GM23338 (cell line): ENCODE results near the gene ERCC1. TPM values are rescaled to one million over a fixed set of nuclear protein-coding genes. Genes with fewer than 3 reads are reported as not detected.
A peak's percentile ranks its signal among the peaks of the same experiment; 100 is the strongest.

ENCODE experiments used
- ATAC-seq: fragments of 200-7000 bp; cut with Tn5 transposase; 3 replicates; pipeline ENCODE4 v1.9.1; 2020
- DNase-seq: peaks from one replicate; pipeline ENCODE4 v3.0.0-alpha.2; 2015; ENCODE audit warnings: low spot score
- H2AFZ ChIP-seq: fragments of 200-600 bp; sonication (generic); 2 replicates; pipeline ENCODE4 v1.8.0; 2016; ENCODE audit warnings: antibody characterized with exemption, mild to moderate bottlenecking, moderate library complexity
- H3F3A ChIP-seq: fragments of 200-600 bp; sonication (generic); replicated peaks from 2 replicates; pipeline ENCODE4 v1.8.0; 2017; ENCODE audit warnings: antibody characterized with exemption, mixed run types, low read depth
- H3K27ac ChIP-seq: fragments of 200-600 bp; sonication (generic); 2 replicates; pipeline ENCODE4 v1.6.1; 2016; ENCODE audit warnings: low read depth
- H3K27me3 ChIP-seq: fragments of 200-600 bp; sonication (generic); 2 replicates; pipeline ENCODE4 v1.8.0; 2016; ENCODE audit warnings: mild to moderate bottlenecking, mixed run types, moderate library complexity; ENCODE audit not compliant: insufficient read depth
- H3K36me3 ChIP-seq: fragments of 200-600 bp; sonication (generic); 2 replicates; pipeline ENCODE4 v1.8.0; 2016; ENCODE audit warnings: mild to moderate bottlenecking; ENCODE audit not compliant: insufficient read depth
- H3K4me1 ChIP-seq: fragments of 200-600 bp; sonication (generic); 2 replicates; pipeline ENCODE4 v1.8.0; 2016; ENCODE audit warnings: mild to moderate bottlenecking, moderate library complexity; ENCODE audit not compliant: insufficient read depth
- H3K4me2 ChIP-seq: fragments of 200-600 bp; sonication (generic); 2 replicates; pipeline ENCODE4 v1.7.1; 2017; ENCODE audit warnings: mixed run types
- H3K4me3 ChIP-seq: fragments of 200-600 bp; sonication (generic); 2 replicates; pipeline ENCODE4 v1.6.1; 2016; ENCODE audit warnings: mixed run types
- H3K79me2 ChIP-seq: fragments of 200-600 bp; sonication (generic); replicated peaks from 2 replicates; pipeline ENCODE4 v1.8.0; 2017; ENCODE audit warnings: mild to moderate bottlenecking; ENCODE audit not compliant: insufficient read depth
- H3K9me2 ChIP-seq: fragments of 200-600 bp; sonication (generic); 2 replicates; pipeline ENCODE4 v1.8.0; 2017; ENCODE audit not compliant: insufficient read depth
- H4K20me1 ChIP-seq: fragments of 200-600 bp; sonication (generic); replicated peaks from 2 replicates; pipeline ENCODE4 v1.8.0; 2017; ENCODE audit warnings: mild to moderate bottlenecking; ENCODE audit not compliant: insufficient read depth
- H3K27ac Mint-ChIP-seq: 2 replicates; pipeline ENCODE4 v1.8.0; 2020; ENCODE audit warnings: inconsistent platforms, mild to moderate bottlenecking, moderate library complexity, mixed read lengths
- H3K27me3 Mint-ChIP-seq: 3 replicates; pipeline ENCODE4 v1.8.0; 2022; ENCODE audit warnings: low read depth, mild to moderate bottlenecking, moderate library complexity, mixed read lengths, inconsistent platforms; ENCODE audit not compliant: insufficient read depth, poor library complexity
- H3K36me3 Mint-ChIP-seq: 3 replicates; pipeline ENCODE4 v1.8.0; 2021; ENCODE audit warnings: low read depth, mild to moderate bottlenecking, inconsistent platforms, moderate library complexity, mixed read lengths
- H3K4me1 Mint-ChIP-seq: 3 replicates; pipeline ENCODE4 v1.8.0; 2020; ENCODE audit warnings: mild to moderate bottlenecking, inconsistent platforms, mixed read lengths
- H3K4me3 Mint-ChIP-seq: 3 replicates; pipeline ENCODE4 v1.8.0; 2021; ENCODE audit warnings: moderate library complexity, mild to moderate bottlenecking, inconsistent platforms, mixed read lengths
- H3K9me3 Mint-ChIP-seq: 3 replicates; pipeline ENCODE4 v1.8.0; 2020; ENCODE audit warnings: moderate library complexity, mild to moderate bottlenecking, inconsistent platforms, mixed read lengths
- CREB1 ChIP-seq: fragments of 250-450 bp; sonication (Bioruptor Pico); IDR thresholded peaks from 2 replicates; pipeline ENCODE4 v1.5.0; 2020; ENCODE audit warnings: low read depth, mild to moderate bottlenecking, moderate library complexity
- EZH2phosphoT487 ChIP-seq: fragments of 200-600 bp; sonication (generic); IDR thresholded peaks from one replicate; pipeline ENCODE4 v1.8.1; 2018; ENCODE audit warnings: antibody characterized with exemption; ENCODE audit not compliant: unreplicated experiment
- JUNB ChIP-seq: IDR thresholded peaks from one replicate; pipeline ENCODE4 v1.6.1; 2016; ENCODE audit warnings: antibody characterized with exemption; ENCODE audit not compliant: unreplicated experiment
- NANOG ChIP-seq: IDR thresholded peaks from 2 replicates; pipeline ENCODE4 v1.6.1; 2016; ENCODE audit warnings: antibody characterized with exemption, borderline replicate concordance
- ZNF114 ChIP-seq: fragments of 250-450 bp; sonication (Bioruptor Pico); IDR thresholded peaks from 2 replicates; pipeline ENCODE4 v1.5.0; 2020; ENCODE audit warnings: mild to moderate bottlenecking, moderate library complexity
- ZNF331 ChIP-seq: fragments of 250-450 bp; sonication (Bioruptor Pico); IDR thresholded peaks from 2 replicates; pipeline ENCODE4 v1.5.0; 2020; ENCODE audit warnings: low read depth, mild to moderate bottlenecking, moderate library complexity
- polyA plus RNA-seq: library from polyadenylated mRNA; unstranded; fragments of >200 nt; fragmentation: Nextera tagmentation; extraction: Ambion mirVana; gene quantifications from 2 replicates; pipeline ENCODE4 v1.2.1, GENCODE V29; 2016
- total RNA-seq: library from RNA; depleted of rRNA; stranded (reverse); fragments of >200 nt; shearing (Covaris generic); gene quantifications from 2 replicates; pipeline ENCODE4 v1.2.3, GENCODE V29; 2014
- TF ChIP-seq, protein P1 (sequence below): fragments of 250-450 bp; sonication (Bioruptor Pico); IDR thresholded peaks from 2 replicates; pipeline ENCODE4 v1.5.0; 2020; ENCODE audit warnings: mild to moderate bottlenecking, moderate library complexity
- TF ChIP-seq, protein P2 (sequence below), 2 experiments: fragments of 200-600 bp in 1 of 2; sonication (generic) in 1 of 2; conservative IDR thresholded peaks; 2 replicates each; pipeline versions ENCODE4 v1.5.1 to v1.6.1; 2016 to 2017; ENCODE audit warnings: antibody characterized with exemption in 2 of 2, low read depth in 2 of 2, mild to moderate bottlenecking in 2 of 2, moderate library complexity in 1 of 2
- TF ChIP-seq, protein P3 (sequence below): IDR thresholded peaks from one replicate; pipeline ENCODE4 v1.6.1; 2018; ENCODE audit warnings: antibody characterized with exemption; ENCODE audit not compliant: unreplicated experiment

ERCC1 gene
- total and polyA plus RNA-seq, 2 experiments from 2014 or later, result 39.0 to 52.3 TPM

GRCh38 chr19:45440873-45441654 is 17.3 kb upstream of the ERCC1 start:
- H3K27me3 Mint-ChIP-seq, result peaks cover 27% of the 10 kb centered on the region
- H2AFZ ChIP-seq, result 0 out of 2 replicates have a peak overlapping the region, but pooled peaks have one; percentile 96
- no peaks in the 10 kb centered on the region; the same call in 2 of the 3 replicates for H3K36me3 Mint-ChIP-seq
- H4K20me1 ChIP-seq, result no peaks in the 10 kb centered on the region
- H3K4me3 ChIP-seq, result no peak overlapping the region
- DNase-seq (peak; percentile 49), ATAC-seq (no peak; the same call in 2 of the 3 replicates)
- no peaks in the 10 kb centered on the region for H3K36me3 ChIP-seq
- peak overlapping the region; percentile 69 for H3K4me3 Mint-ChIP-seq
- no peaks in the 10 kb centered on the region for H3K9me3 Mint-ChIP-seq
- H3K27ac ChIP-seq, result no peak overlapping the region
- peaks cover 29% of the 10 kb centered on the region for H3K4me1 Mint-ChIP-seq
- 0 out of 2 replicates have a peak overlapping the region, but pooled peaks have one; percentile 42 for H3K27ac Mint-ChIP-seq
- no peaks in the 10 kb centered on the region for H3K79me2 ChIP-seq
- peak overlapping the region; percentile 84; the same call in 1 of the 2 replicates for H3K4me2 ChIP-seq
- H3K9me2 ChIP-seq, result no peaks in the 10 kb centered on the region
- H3F3A ChIP-seq, result peaks cover 32% of the 10 kb centered on the region
- peaks cover 25% of the 10 kb centered on the region for H3K4me1 ChIP-seq
- no peak for TF ChIP-seq NANOG
- peaks cover 29% of the 10 kb centered on the region for H3K27me3 ChIP-seq

DNA sequence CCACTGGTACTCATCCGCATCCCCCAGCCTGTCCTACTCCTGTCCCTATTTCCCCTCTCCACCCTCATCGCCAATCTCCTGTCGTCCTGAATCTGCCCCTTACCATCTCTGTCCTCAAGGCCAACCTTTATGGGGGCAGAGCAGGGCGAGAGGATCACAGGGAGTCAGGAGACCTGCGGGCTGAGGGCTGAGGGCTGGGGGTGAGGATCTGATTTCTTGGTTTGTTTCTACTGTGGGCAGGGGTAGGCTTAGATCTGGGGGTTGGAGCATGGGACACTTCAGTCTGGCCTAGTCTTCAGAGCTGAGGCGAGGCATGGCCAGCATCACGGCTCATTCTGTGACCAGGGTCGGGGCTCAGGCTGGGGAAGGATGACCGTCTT is 16.5 kb upstream of the ERCC1 start:
- peak overlapping the region; percentile 84 for H3K4me2 ChIP-seq
- peaks cover 24% of the 10 kb centered on the region for H3K27me3 ChIP-seq
- H3K4me3 ChIP-seq, result peak overlapping the region; percentile 87
- H3K9me2 ChIP-seq, result no peaks in the 10 kb centered on the region
- H3K79me2 ChIP-seq, result no peaks in the 10 kb centered on the region
- no peak overlapping the region for H3K27ac ChIP-seq
- peak overlapping the region; percentile 96 for H2AFZ ChIP-seq
- H3K4me1 Mint-ChIP-seq, result peaks cover 29% of the 10 kb centered on the region
- no peaks in the 10 kb centered on the region; the same call in 2 of the 3 replicates for H3K36me3 Mint-ChIP-seq
- H3K4me1 ChIP-seq, result peaks cover 24% of the 10 kb centered on the region
- H3K27me3 Mint-ChIP-seq, result peaks cover 23% of the 10 kb centered on the region
- no peak overlapping the region for H3K27ac Mint-ChIP-seq
- H3K9me3 Mint-ChIP-seq, result no peaks in the 10 kb centered on the region
- no peaks in the 10 kb centered on the region for H3K36me3 ChIP-seq
- no peaks in the 10 kb centered on the region for H4K20me1 ChIP-seq
- H3F3A ChIP-seq, result peaks cover 31% of the 10 kb centered on the region
- peak overlapping the region; percentile 69 for H3K4me3 Mint-ChIP-seq
- ATAC-seq, result peak; percentile 3
- DNase-seq, result peak; percentile 27
- no peak for TF ChIP-seq ZNF114
- TF ChIP-seq, protein P1, sequence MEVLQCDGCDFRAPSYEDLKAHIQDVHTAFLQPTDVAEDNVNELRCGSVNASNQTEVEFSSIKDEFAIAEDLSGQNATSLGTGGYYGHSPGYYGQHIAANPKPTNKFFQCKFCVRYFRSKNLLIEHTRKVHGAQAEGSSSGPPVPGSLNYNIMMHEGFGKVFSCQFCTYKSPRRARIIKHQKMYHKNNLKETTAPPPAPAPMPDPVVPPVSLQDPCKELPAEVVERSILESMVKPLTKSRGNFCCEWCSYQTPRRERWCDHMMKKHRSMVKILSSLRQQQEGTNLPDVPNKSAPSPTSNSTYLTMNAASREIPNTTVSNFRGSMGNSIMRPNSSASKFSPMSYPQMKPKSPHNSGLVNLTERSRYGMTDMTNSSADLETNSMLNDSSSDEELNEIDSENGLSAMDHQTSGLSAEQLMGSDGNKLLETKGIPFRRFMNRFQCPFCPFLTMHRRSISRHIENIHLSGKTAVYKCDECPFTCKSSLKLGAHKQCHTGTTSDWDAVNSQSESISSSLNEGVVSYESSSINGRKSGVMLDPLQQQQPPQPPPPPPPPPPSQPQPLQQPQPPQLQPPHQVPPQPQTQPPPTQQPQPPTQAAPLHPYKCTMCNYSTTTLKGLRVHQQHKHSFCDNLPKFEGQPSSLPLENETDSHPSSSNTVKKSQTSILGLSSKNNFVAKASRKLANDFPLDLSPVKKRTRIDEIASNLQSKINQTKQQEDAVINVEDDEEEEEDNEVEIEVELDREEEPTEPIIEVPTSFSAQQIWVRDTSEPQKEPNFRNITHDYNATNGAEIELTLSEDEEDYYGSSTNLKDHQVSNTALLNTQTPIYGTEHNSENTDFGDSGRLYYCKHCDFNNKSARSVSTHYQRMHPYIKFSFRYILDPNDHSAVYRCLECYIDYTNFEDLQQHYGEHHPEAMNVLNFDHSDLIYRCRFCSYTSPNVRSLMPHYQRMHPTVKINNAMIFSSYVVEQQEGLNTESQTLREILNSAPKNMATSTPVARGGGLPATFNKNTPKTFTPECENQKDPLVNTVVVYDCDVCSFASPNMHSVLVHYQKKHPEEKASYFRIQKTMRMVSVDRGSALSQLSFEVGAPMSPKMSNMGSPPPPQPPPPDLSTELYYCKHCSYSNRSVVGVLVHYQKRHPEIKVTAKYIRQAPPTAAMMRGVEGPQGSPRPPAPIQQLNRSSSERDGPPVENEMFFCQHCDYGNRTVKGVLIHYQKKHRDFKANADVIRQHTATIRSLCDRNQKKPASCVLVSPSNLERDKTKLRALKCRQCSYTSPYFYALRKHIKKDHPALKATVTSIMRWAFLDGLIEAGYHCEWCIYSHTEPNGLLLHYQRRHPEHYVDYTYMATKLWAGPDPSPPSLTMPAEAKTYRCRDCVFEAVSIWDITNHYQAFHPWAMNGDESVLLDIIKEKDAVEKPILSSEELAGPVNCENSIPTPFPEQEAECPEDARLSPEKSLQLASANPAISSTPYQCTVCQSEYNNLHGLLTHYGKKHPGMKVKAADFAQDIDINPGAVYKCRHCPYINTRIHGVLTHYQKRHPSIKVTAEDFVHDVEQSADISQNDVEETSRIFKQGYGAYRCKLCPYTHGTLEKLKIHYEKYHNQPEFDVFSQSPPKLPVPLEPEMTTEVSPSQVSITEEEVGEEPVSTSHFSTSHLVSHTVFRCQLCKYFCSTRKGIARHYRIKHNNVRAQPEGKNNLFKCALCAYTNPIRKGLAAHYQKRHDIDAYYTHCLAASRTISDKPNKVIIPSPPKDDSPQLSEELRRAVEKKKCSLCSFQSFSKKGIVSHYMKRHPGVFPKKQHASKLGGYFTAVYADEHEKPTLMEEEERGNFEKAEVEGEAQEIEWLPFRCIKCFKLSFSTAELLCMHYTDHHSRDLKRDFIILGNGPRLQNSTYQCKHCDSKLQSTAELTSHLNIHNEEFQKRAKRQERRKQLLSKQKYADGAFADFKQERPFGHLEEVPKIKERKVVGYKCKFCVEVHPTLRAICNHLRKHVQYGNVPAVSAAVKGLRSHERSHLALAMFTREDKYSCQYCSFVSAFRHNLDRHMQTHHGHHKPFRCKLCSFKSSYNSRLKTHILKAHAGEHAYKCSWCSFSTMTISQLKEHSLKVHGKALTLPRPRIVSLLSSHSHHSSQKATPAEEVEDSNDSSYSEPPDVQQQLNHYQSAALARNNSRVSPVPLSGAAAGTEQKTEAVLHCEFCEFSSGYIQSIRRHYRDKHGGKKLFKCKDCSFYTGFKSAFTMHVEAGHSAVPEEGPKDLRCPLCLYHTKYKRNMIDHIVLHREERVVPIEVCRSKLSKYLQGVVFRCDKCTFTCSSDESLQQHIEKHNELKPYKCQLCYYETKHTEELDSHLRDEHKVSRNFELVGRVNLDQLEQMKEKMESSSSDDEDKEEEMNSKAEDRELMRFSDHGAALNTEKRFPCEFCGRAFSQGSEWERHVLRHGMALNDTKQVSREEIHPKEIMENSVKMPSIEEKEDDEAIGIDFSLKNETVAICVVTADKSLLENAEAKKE (CRISPR knock-in tag), result no peak
- TF ChIP-seq, protein P2, sequence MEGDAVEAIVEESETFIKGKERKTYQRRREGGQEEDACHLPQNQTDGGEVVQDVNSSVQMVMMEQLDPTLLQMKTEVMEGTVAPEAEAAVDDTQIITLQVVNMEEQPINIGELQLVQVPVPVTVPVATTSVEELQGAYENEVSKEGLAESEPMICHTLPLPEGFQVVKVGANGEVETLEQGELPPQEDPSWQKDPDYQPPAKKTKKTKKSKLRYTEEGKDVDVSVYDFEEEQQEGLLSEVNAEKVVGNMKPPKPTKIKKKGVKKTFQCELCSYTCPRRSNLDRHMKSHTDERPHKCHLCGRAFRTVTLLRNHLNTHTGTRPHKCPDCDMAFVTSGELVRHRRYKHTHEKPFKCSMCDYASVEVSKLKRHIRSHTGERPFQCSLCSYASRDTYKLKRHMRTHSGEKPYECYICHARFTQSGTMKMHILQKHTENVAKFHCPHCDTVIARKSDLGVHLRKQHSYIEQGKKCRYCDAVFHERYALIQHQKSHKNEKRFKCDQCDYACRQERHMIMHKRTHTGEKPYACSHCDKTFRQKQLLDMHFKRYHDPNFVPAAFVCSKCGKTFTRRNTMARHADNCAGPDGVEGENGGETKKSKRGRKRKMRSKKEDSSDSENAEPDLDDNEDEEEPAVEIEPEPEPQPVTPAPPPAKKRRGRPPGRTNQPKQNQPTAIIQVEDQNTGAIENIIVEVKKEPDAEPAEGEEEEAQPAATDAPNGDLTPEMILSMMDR (conservative IDR thresholded peaks at IDR 0.05; ENCODE audit: low read depth in 2 of 2), result no peak
- TF ChIP-seq, protein P3, sequence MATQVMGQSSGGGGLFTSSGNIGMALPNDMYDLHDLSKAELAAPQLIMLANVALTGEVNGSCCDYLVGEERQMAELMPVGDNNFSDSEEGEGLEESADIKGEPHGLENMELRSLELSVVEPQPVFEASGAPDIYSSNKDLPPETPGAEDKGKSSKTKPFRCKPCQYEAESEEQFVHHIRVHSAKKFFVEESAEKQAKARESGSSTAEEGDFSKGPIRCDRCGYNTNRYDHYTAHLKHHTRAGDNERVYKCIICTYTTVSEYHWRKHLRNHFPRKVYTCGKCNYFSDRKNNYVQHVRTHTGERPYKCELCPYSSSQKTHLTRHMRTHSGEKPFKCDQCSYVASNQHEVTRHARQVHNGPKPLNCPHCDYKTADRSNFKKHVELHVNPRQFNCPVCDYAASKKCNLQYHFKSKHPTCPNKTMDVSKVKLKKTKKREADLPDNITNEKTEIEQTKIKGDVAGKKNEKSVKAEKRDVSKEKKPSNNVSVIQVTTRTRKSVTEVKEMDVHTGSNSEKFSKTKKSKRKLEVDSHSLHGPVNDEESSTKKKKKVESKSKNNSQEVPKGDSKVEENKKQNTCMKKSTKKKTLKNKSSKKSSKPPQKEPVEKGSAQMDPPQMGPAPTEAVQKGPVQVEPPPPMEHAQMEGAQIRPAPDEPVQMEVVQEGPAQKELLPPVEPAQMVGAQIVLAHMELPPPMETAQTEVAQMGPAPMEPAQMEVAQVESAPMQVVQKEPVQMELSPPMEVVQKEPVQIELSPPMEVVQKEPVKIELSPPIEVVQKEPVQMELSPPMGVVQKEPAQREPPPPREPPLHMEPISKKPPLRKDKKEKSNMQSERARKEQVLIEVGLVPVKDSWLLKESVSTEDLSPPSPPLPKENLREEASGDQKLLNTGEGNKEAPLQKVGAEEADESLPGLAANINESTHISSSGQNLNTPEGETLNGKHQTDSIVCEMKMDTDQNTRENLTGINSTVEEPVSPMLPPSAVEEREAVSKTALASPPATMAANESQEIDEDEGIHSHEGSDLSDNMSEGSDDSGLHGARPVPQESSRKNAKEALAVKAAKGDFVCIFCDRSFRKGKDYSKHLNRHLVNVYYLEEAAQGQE, result no peak
- no peak for TF ChIP-seq ZNF331 (CRISPR knock-in tag)
- TF ChIP-seq JUNB, result no peak
- no peak for TF ChIP-seq NANOG
- no peak for TF ChIP-seq EZH2phosphoT487
- no peak for TF ChIP-seq CREB1
